K562 (cell line): ENCODE measurements around the gene HNF4A. TPM values are rescaled to one million over a fixed set of nuclear protein-coding genes. Genes with fewer than 3 reads are reported as not detected.

Source experiments
- ATF3 ChIP-seq, 2 experiments: fragments of 450-650 bp in 1 of 2; sonication (generic) in 1 of 2; formaldehyde crosslinking in 1 of 2; IDR thresholded peaks in 1 of 2; conservative IDR thresholded peaks in 1 of 2; 2 replicates each; pipeline versions ENCODE4 v1.6.1 to v1.8.1; 2016 to 2023; ENCODE audit warnings: mild to moderate bottlenecking in 2 of 2, moderate library complexity in 2 of 2, inconsistent platforms in 1 of 2, missing genetic modification reagents in 1 of 2
- CEBPB ChIP-seq: fragments of 450-650 bp; IDR thresholded peaks from 2 replicates; pipeline ENCODE4 v1.6.1; 2016; ENCODE audit warnings: missing genetic modification characterization, missing compliant biosample characterization
- CHD4 ChIP-seq: fragments of 200-600 bp; sonication (generic); IDR thresholded peaks from 3 replicates; pipeline ENCODE4 v1.6.1; 2012; ENCODE audit warnings: low read depth, mild to moderate bottlenecking, mixed read lengths, low read length, inconsistent platforms; ENCODE audit not compliant: insufficient read depth, insufficient replicate concordance, poor library complexity, severe bottlenecking
- ETS1 ChIP-seq: conservative IDR thresholded peaks from 2 replicates; pipeline ENCODE4 v1.6.1; 2011; ENCODE audit warnings: low read depth, mild to moderate bottlenecking, low read length; ENCODE audit not compliant: control insufficient read depth
- GATA2 ChIP-seq: sonication (generic); formaldehyde crosslinking; IDR thresholded peaks from 2 replicates; pipeline ENCODE4 v1.4.0; 2020; ENCODE audit warnings: mild to moderate bottlenecking, missing genetic modification reagents
- KLF16 ChIP-seq: IDR thresholded peaks from 2 replicates; pipeline ENCODE4 v1.6.1; 2016; ENCODE audit warnings: antibody characterized with exemption
- MXD1 ChIP-seq: fragments of 250-450 bp; sonication (Bioruptor Pico); IDR thresholded peaks from 2 replicates; pipeline ENCODE4 v1.8.0; 2021; ENCODE audit warnings: borderline replicate concordance, mild to moderate bottlenecking, moderate library complexity; ENCODE audit not compliant: poor library complexity, severe bottlenecking
- RBFOX2 ChIP-seq: fragments of 200-400 bp; formaldehyde crosslinking; IDR thresholded peaks from 2 replicates; pipeline ENCODE4 v1.6.1; 2017; ENCODE audit warnings: low read depth, mild to moderate bottlenecking, low read length, moderate library complexity
- SMARCA5 ChIP-seq: fragments of 450-650 bp; IDR thresholded peaks from 2 replicates; pipeline ENCODE4 v1.6.1; 2016
- TAF7 ChIP-seq: fragments of 450-650 bp; IDR thresholded peaks from 2 replicates; pipeline ENCODE4 v1.6.1; 2016; ENCODE audit warnings: missing genetic modification characterization, missing compliant biosample characterization
- TARDBP ChIP-seq: fragments of 450-650 bp; IDR thresholded peaks from 2 replicates; pipeline ENCODE4 v1.6.1; 2016
- TCFL5 ChIP-seq: fragments of 250-450 bp; sonication (Bioruptor Pico); conservative IDR thresholded peaks from 2 replicates; pipeline ENCODE4 v1.6.1; 2021; ENCODE audit warnings: mild to moderate bottlenecking, moderate library complexity, matching md5 sums
- ZBTB11 ChIP-seq, 3 experiments: fragments of 200-800 bp in 1 of 3; fragments of 250-450 bp in 1 of 3; fragments of 450-650 bp in 1 of 3; sonication (Bioruptor Pico) in 1 of 3; sonication (Bioruptor generic) in 1 of 3; formaldehyde crosslinking in 1 of 3; IDR thresholded peaks; 2 replicates each; pipeline versions ENCODE4 v1.6.1 to v1.8.0; 2016 to 2022; ENCODE audit warnings: mild to moderate bottlenecking in 2 of 3, missing genetic modification characterization in 2 of 3, missing compliant biosample characterization in 1 of 3, moderate library complexity in 1 of 3
- ZBTB33 ChIP-seq: sonication (generic); formaldehyde crosslinking; IDR thresholded peaks from 2 replicates; pipeline ENCODE4 v1.8.1; 2023; ENCODE audit warnings: mild to moderate bottlenecking, missing genetic modification reagents
- ZNF384 ChIP-seq: IDR thresholded peaks from 2 replicates; pipeline ENCODE4 v1.6.1; 2012; ENCODE audit warnings: low read depth, low read length, improper control_type of control experiment
- polyA plus RNA-seq, 8 experiments: library from polyadenylated mRNA; depleted of rRNA in 4 of 8; stranded (reverse) in 5 of 8; unstranded in 3 of 8; fragments of >200 nt; fragmentation: Nextera tagmentation in 2 of 8; fragmentation: Illumina TruSeq in 1 of 8; extraction: Ambion mirVana in 2 of 8; extraction: Trizol in 1 of 8; gene quantifications; 2 replicates each; pipeline versions ENCODE4 v1.2.1 to v1.2.3, GENCODE V29; 2011 to 2014; ENCODE audit warnings: inconsistent platforms in 1 of 8, missing spikeins in 1 of 8
- total RNA-seq, 7 experiments: library from RNA; depleted of rRNA in 6 of 7; stranded (reverse); fragments of >200 nt in 6 of 7; fragmentation: Illumina TruSeq in 2 of 7; extraction: Trizol in 2 of 7; gene quantifications; 2 replicates each; pipeline versions ENCODE4 v1.2.1 to v1.2.3, GENCODE V29; 2011 to 2021; ENCODE audit warnings: low replicate concordance in 1 of 7

Gene HNF4A
- total and polyA plus RNA-seq, 9 of the 15 experiments (the other 6 are each of a cell fraction or from before 2014, with no cell fraction given), result 0.03 to 0.27 (median 0.08) TPM; not detected in 5

GRCh38 chr20:44310664-44311639 lies 44.5 kb upstream of the HNF4A start, which contains the start of gene FITM2 (continued):
- no peak for TF ChIP-seq ATF3 (IDR thresholded peaks at IDR 0.05)
- TF ChIP-seq ATF3 (CRISPR knock-in tag; conservative IDR thresholded peaks at IDR 0.05), result no peak
- TF ChIP-seq ZBTB11 (CRISPR knock-in tag; IDR thresholded peaks at IDR 0.05), result no peak
- TF ChIP-seq ETS1, result 0 out of 2 replicates have a peak, but pooled peaks have one; percentile 32
- TF ChIP-seq MXD1 (CRISPR knock-in tag), result no peak
- no peak for TF ChIP-seq ZBTB33
- no peak for TF ChIP-seq TAF7 (tag)
- TF ChIP-seq ZNF384, result 0 out of 2 replicates have a peak, but pooled peaks have one; percentile 6
- TF ChIP-seq TARDBP, result peak; percentile 58; the same call in 1 of the 2 replicates
- TF ChIP-seq CEBPB (tag), result no peak
- TF ChIP-seq SMARCA5, result no peak
- peak; percentile 79 for TF ChIP-seq KLF16
- no peak for TF ChIP-seq CHD4
- TF ChIP-seq TCFL5 (CRISPR knock-in tag), result no peak
- TF ChIP-seq GATA2 (CRISPR knock-in tag), result no peak
- TF ChIP-seq RBFOX2, result peak; percentile 73
